ENCODE measurements around the gene HRH1.

DNA sequence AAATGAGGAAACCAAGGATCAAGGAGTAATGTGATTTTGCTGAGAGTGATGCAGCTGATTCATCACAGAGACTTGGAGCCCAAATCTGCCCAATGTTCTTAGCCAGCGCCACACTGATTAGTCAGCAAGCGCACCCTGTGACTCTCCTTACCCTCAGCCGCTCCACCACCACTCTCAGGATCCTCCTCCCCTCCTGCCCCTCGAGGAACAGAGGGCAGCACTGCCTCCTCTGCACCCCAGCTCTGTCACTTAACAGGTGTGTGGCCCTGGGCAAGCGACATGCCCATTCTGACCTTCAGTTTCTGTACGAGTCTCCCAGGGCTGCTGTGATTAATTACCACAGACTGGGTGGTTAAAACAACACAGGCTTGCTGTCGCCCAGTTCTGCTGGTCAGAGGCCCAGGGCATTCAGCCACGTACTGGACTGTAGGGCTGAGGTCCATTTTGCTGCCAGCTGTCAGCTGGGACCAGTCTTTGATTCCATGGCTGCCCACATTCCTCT lies 36.1 kb upstream of the HRH1 start:
- TF ChIP-seq, protein P1, sequence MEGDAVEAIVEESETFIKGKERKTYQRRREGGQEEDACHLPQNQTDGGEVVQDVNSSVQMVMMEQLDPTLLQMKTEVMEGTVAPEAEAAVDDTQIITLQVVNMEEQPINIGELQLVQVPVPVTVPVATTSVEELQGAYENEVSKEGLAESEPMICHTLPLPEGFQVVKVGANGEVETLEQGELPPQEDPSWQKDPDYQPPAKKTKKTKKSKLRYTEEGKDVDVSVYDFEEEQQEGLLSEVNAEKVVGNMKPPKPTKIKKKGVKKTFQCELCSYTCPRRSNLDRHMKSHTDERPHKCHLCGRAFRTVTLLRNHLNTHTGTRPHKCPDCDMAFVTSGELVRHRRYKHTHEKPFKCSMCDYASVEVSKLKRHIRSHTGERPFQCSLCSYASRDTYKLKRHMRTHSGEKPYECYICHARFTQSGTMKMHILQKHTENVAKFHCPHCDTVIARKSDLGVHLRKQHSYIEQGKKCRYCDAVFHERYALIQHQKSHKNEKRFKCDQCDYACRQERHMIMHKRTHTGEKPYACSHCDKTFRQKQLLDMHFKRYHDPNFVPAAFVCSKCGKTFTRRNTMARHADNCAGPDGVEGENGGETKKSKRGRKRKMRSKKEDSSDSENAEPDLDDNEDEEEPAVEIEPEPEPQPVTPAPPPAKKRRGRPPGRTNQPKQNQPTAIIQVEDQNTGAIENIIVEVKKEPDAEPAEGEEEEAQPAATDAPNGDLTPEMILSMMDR (IDR thresholded peaks at IDR 0.05): no peak
- no peak for TF ChIP-seq POLR2A (IDR thresholded peaks at IDR 0.05)

Measured in heart left ventricle (tissue), 13 donors.